Heart right ventricle (tissue), 16 donors: ENCODE results near the gene ATF7. TPM values are rescaled to one million over a fixed set of nuclear protein-coding genes. Genes with fewer than 3 reads are reported as not detected.
"Not testable (repeated sequence)": the region's sequence is repeated elsewhere in the genome, so short reads cannot be mapped to it uniquely, and the experiment has no call there.

Experiments
- ATAC-seq, 8 donors: fragments of 200-7000 bp; cut with Tn5 transposase; one replicate each; pipeline ENCODE4 v1.9.1; 2020; ENCODE audit warnings: mild to moderate bottlenecking in 8 of 8, moderate library complexity in 8 of 8, moderate number of reproducible peaks in 1 of 8
- DNase-seq, 2 donors: peaks; one replicate each; pipeline ENCODE4 v3.0.0-alpha.2; 2020
- H3K27ac ChIP-seq, 10 donors: fragments of 200-600 bp; sonication (generic) in 2 of 10; one replicate each; pipeline versions ENCODE4 v1.5.0 to v1.8.0; 2020 to 2022; ENCODE audit warnings: mild to moderate bottlenecking in 3 of 10
- H3K27me3 ChIP-seq, 7 donors: fragments of 200-600 bp; one replicate each; pipeline ENCODE4 v1.8.0; 2021 to 2022; ENCODE audit warnings: mild to moderate bottlenecking in 2 of 7
- H3K36me3 ChIP-seq, 9 donors: fragments of 200-600 bp; sonication (generic) in 1 of 9; one replicate each; pipeline versions ENCODE4 v1.5.0 to v1.8.0; 2020 to 2022; ENCODE audit warnings: mild to moderate bottlenecking in 2 of 9
- H3K4me1 ChIP-seq, 9 donors: fragments of 200-600 bp; sonication (generic) in 1 of 9; one replicate each; pipeline versions ENCODE4 v1.5.0 to v1.8.0; 2020 to 2022; ENCODE audit warnings: mild to moderate bottlenecking in 4 of 9
- H3K4me3 ChIP-seq, 10 donors: fragments of 200-600 bp; sonication (generic) in 2 of 10; one replicate each; pipeline versions ENCODE4 v1.5.0 to v1.8.0; 2020 to 2022; ENCODE audit warnings: mild to moderate bottlenecking in 7 of 10, moderate library complexity in 2 of 10
- H3K9me3 ChIP-seq, 11 donors: fragments of 200-600 bp in 10 of 11; sonication (generic) in 2 of 11; one replicate each; pipeline versions ENCODE4 v1.5.0 to v1.8.0; 2013 to 2022; ENCODE audit warnings: mild to moderate bottlenecking in 2 of 11, control low read depth in 1 of 11, moderate library complexity in 1 of 11
- CTCF ChIP-seq, 9 donors: fragments of 200-600 bp; sonication (generic) in 2 of 9; IDR thresholded peaks; one replicate each; pipeline versions ENCODE4 v1.5.0 to v1.8.0; 2021 to 2022; ENCODE audit warnings: antibody characterized with exemption in 9 of 9, mild to moderate bottlenecking in 5 of 9, moderate library complexity in 1 of 9
- WGBS, 2 donors: extraction: QIAGEN DNeasy Blood & Tissue Kit; methylation state at CpG; one replicate each; pipeline ENCODE4 v1.1.7; 2013; ENCODE audit warnings: inconsistent platforms in 1 of 2; 5-methylcytosine and 5-hydroxymethylcytosine counted together
- intact Hi-C, 10 donors: fragments of 100-400 bp; cut with DNase I; formaldehyde crosslinking; loops; one replicate each; pipeline versions ENCODE4 v1.11.1 to v1.14.2; 2022
- polyA plus RNA-seq, 2 donors: library from polyadenylated mRNA; stranded (reverse); fragments of 200-250 nt; gene quantifications; one replicate each; pipeline ENCODE4 v1.2.3, GENCODE V29; 2013
- total RNA-seq, 10 donors: library from RNA; stranded (reverse); fragmentation: NEBNext Ultra II Directional in 3 of 10; extraction: Animal tissue kit (Norgen Biotek cat#: 25700) in 3 of 10; gene quantifications; one replicate each; pipeline versions ENCODE4 v1.2.1 to v1.2.4, GENCODE V29; 2021 to 2023
- donor health status: Arrhythmogenic right ventricular cardiomyopathy.
- donor health status: ischemic (EF 13 %, LVEDD 7.1; RV severe dilation, severe dysfunction).
- donor health status: healthy with polysubstance abuse.
- donor health status: DM: no; HTN: yes; CAD: no.
- donor health status: DM: no; HTN: no; CAD: no.
- donor health status: ischemic (EF 25% LVEDD 6.9; RV normal size, moderate dysfunction).
- donor health status: ischemic (EF 25% LVEDD 5.7; RV mildly dilated, moderate dysfunction).
- donor health status: healthy.
- donor health status: DM: yes; HTN: yes; CAD: no.
- donor health status: Ischemic cardiomyopathy.
- donor health status: ischemic (EF 35%, LVEDD 5.7; RV mildly dilated, moderate dysfunction).
- donor health status: nonischemic (EF 11% LVEDD 7.7; RV severe dilation, severe dysfunction).
- donor health status: DM: yes; HTN: yes; CAD: no.
- donor health status: PGD.
- donor health status: ischemic (EF 29% LVEDD 5.4; RV normal size, mild dysfunction).
- donor health status: nonischemic (EF 23%, LVEDD 6.1; RV moderate dilation, normal function).

ATF7 gene
- total and polyA plus RNA-seq, 12 donors, result 12.6 to 47.8 (median 33.7) TPM

DNA sequence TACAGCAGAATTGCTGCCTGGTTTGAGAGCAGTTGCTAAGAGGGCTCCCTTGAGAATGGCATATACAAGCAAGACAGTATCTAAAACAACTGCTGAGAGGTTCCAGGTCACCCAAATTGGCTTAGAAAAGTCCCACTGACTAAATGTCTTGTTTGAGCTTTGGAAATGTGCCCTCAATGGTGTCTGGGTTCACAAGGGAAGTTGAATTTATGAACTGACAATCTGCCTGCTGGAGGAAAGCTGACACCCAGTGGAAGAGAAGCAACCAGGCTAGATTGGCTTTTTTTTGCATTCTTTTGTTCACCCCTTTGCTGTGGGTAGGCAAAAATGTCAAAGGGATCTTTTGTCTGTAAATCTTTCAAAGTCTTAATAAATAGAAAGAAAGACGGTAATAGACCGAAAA lies 74.3 kb downstream of the ATF7 start:
- intact Hi-C loops, result loop anchor here in 1 of 10 donors (5.0 kb wide), 1 partner anchor 120 kb away; no protein-coding TSS in a partner anchor
- Histone ChIP-seq H3K4me1 (no peaks in the 10 kb centered on the region), H3K9me3 (no peaks in the 10 kb centered on the region), H3K27ac (no peak overlapping the region), H3K4me3 (no peak overlapping the region), H3K27me3 (no peaks in the 10 kb centered on the region), H3K36me3 (peaks cover 0 to 68% (median 25%) of the 10 kb centered on the region in 9 donors)
- no peak for DNase-seq
- WGBS, 2 donors, result 94 to 98% methylated on average over 2 of the region's 2 CpGs
- peak in 3 of 8 donors; percentile 17 to 58 (median 37) for ATAC-seq
- TF ChIP-seq CTCF (IDR thresholded peaks at IDR 0.05), result no peak

GRCh38 chr12:53550595-53550994 lies 75.6 kb downstream of the ATF7 start:
- no peak for DNase-seq
- H3K9me3 ChIP-seq, result no peaks in the 10 kb centered on the region
- H3K4me3 ChIP-seq, result no peak overlapping the region
- no peak for ATAC-seq
- peaks cover 0 to 78% (median 25%) of the 10 kb centered on the region in 9 donors for H3K36me3 ChIP-seq
- intact Hi-C loops, result loop anchor here in 1 of 10 donors (5.0 kb wide), 1 partner anchor 122 kb away; no protein-coding TSS in a partner anchor
- TF ChIP-seq CTCF (IDR thresholded peaks at IDR 0.05), result no peak
- no peak overlapping the region for H3K27ac ChIP-seq
- no peaks in the 10 kb centered on the region for H3K4me1 ChIP-seq
- 43 to 73% methylated on average over 1 of the region's 1 CpG for WGBS, 2 donors
- H3K27me3 ChIP-seq, result no peaks in the 10 kb centered on the region

DNA sequence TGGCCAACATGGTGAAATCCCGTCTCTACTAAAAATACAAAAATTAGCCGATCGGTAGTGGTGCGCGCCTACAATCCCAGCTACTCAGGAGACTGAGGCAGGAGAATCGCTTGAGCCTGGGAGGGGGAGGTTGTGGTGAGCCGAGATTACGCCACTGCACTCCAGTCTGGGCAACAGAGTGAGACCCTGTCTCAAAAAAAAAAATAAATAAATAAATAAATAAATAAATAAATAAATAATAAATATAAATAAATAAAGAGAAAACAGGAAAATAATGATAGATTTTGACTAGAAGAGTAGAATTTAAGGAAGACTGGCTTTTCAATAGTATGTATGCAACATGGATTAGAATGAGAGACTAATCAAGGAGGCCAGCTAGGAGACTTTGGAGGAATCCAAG lies 76.1 kb downstream of the ATF7 start:
- WGBS, 2 donors, result 97 to 98% methylated on average over 8 of the region's 8 CpGs
- not testable (repeated sequence) for H3K27ac ChIP-seq, H3K9me3 ChIP-seq, H3K4me1 ChIP-seq, H3K4me3 ChIP-seq, H3K27me3 ChIP-seq, ATAC-seq, DNase-seq
- intact Hi-C loops, result loop anchor here in 1 of 10 donors (5.0 kb wide), 1 partner anchor 122 kb away; no protein-coding TSS in a partner anchor
- H3K36me3 ChIP-seq, result peaks cover 0 to 80% (median 25%) of the 10 kb centered on the region in 9 donors

GRCh38 chr12:53548354-53548753 lies 77.8 kb downstream of the ATF7 start:
- H3K9me3 ChIP-seq, DNase-seq, H3K27ac ChIP-seq, H3K27me3 ChIP-seq, ATAC-seq, H3K4me3 ChIP-seq: not testable (repeated sequence)
- H3K4me1 ChIP-seq, result peaks cover 0 to 18% (median 8%) of the 10 kb centered on the region in 9 donors
- intact Hi-C loops, result loop anchor here in 5 of 10 donors (10.0 kb wide), 3 partner anchors 46 to 196 kb away; partner anchors contain the start of gene ATF7 (in 3 of the 5)
- H3K36me3 ChIP-seq, result peaks cover 0 to 85% (median 26%) of the 10 kb centered on the region in 9 donors
- 96 to 98% methylated on average over 6 of the region's 6 CpGs for WGBS, 2 donors

- DNase-seq (peak; percentile 18 to 63), ATAC-seq (peak; percentile 78 to 93 (median 92))
- H3K4me3 ChIP-seq, result no peak overlapping the region
- H3K27ac ChIP-seq, result peak overlapping the region in 7 of 10 donors; percentile 2 to 64 (median 49)
- 24% methylated on average over 5 of the region's 5 CpGs for WGBS, 2 donors
- TF ChIP-seq CTCF (IDR thresholded peaks at IDR 0.05), result peak; percentile 69 to 94 (median 84)
- no peaks in the 10 kb centered on the region for H3K27me3 ChIP-seq
- H3K4me1 ChIP-seq, result peaks cover 0 to 23% (median 16%) of the 10 kb centered on the region in 9 donors
- no peaks in the 10 kb centered on the region for H3K9me3 ChIP-seq
- intact Hi-C loops, result loop anchor here in 9 of 10 donors (1.0 to 10.0 kb wide), 11 partner anchors 51 to 204 kb away; partner anchors contain the start of genes ATP5MC2 (in 8 of the 9) and ATF7 (in 3 of the 9)
- peaks cover 0 to 86% (median 47%) of the 10 kb centered on the region in 9 donors for H3K36me3 ChIP-seq
Measured at GRCh38 chr12:53543539-53543938, 82.6 kb downstream of the ATF7 start.
